ENCODE results near the gene MYOM1.
"Not testable (repeated sequence)": the region's sequence is repeated elsewhere in the genome, so short reads cannot be mapped to it uniquely, and the experiment has no call there.

The MYOM1 gene

GRCh38 chr18:3083766-3084165, 136.0 kb downstream of the MYOM1 start:
- Histone ChIP-seq H3K36me3 (ENCODE audit: control insufficient read depth, insufficient read depth, low read length) (no peaks in the 10 kb centered on the region), H3K4me3 (ENCODE audit: low read depth, low read length) (no peak overlapping the region), H3K9ac (ENCODE audit: low read depth, low read length) (no peak overlapping the region), H3K9me3 (ENCODE audit: control insufficient read depth, insufficient read depth, low read length) (no peaks in the 10 kb centered on the region), H3K27me3 (ENCODE audit: control insufficient read depth, insufficient read depth, low read length) (no peaks in the 10 kb centered on the region), H3K4me1 (ENCODE audit: control insufficient read depth, insufficient read depth, low read length) (peaks cover 7% of the 10 kb centered on the region)

- H3K36me3 ChIP-seq (ENCODE audit: control insufficient read depth, insufficient read depth, low read length): no peaks in the 10 kb centered on the region
- no peaks in the 10 kb centered on the region for H3K27me3 ChIP-seq (ENCODE audit: control insufficient read depth, insufficient read depth, low read length)
- H3K4me3 ChIP-seq (ENCODE audit: low read depth, low read length): no peak overlapping the region
- H3K4me1 ChIP-seq (ENCODE audit: control insufficient read depth, insufficient read depth, low read length): peaks cover 5% of the 10 kb centered on the region
- H3K9me3 ChIP-seq (ENCODE audit: control insufficient read depth, insufficient read depth, low read length): no peaks in the 10 kb centered on the region
- H3K9ac ChIP-seq (ENCODE audit: low read depth, low read length): no peak overlapping the region
Observed at GRCh38 chr18:3081584-3081991, 138.2 kb downstream of the MYOM1 start.

GRCh38 chr18:3079653-3080052, 140.1 kb downstream of the MYOM1 start:
- Histone ChIP-seq H3K4me3 (ENCODE audit: low read depth, low read length) (no peak overlapping the region), H3K9me3 (ENCODE audit: control insufficient read depth, insufficient read depth, low read length) (no peaks in the 10 kb centered on the region), H3K36me3 (ENCODE audit: control insufficient read depth, insufficient read depth, low read length) (no peaks in the 10 kb centered on the region), H3K27me3 (ENCODE audit: control insufficient read depth, insufficient read depth, low read length) (no peaks in the 10 kb centered on the region), H3K4me1 (ENCODE audit: control insufficient read depth, insufficient read depth, low read length) (peaks cover 7% of the 10 kb centered on the region), H3K9ac (ENCODE audit: low read depth, low read length) (no peak overlapping the region)

- H3K4me3 ChIP-seq (ENCODE audit: low read depth, low read length): no peak overlapping the region
- H3K36me3 ChIP-seq (ENCODE audit: control insufficient read depth, insufficient read depth, low read length): no peaks in the 10 kb centered on the region
- H3K27me3 ChIP-seq (ENCODE audit: control insufficient read depth, insufficient read depth, low read length): no peaks in the 10 kb centered on the region
- no peak overlapping the region for H3K9ac ChIP-seq (ENCODE audit: low read depth, low read length)
- H3K9me3 ChIP-seq (ENCODE audit: control insufficient read depth, insufficient read depth, low read length): no peaks in the 10 kb centered on the region
- H3K4me1 ChIP-seq (ENCODE audit: control insufficient read depth, insufficient read depth, low read length): peaks cover 4% of the 10 kb centered on the region
Observed at GRCh38 chr18:3075491-3075890, 144.3 kb downstream of the MYOM1 start.

- Histone ChIP-seq H3K36me3 (ENCODE audit: control insufficient read depth, insufficient read depth, low read length) (no peaks in the 10 kb centered on the region), H3K9ac (ENCODE audit: low read depth, low read length) (no peak overlapping the region), H3K4me3 (ENCODE audit: low read depth, low read length) (no peak overlapping the region), H3K27me3 (ENCODE audit: control insufficient read depth, insufficient read depth, low read length) (no peaks in the 10 kb centered on the region), H3K9me3 (ENCODE audit: control insufficient read depth, insufficient read depth, low read length) (no peaks in the 10 kb centered on the region), H3K4me1 (ENCODE audit: control insufficient read depth, insufficient read depth, low read length) (peaks cover 4% of the 10 kb centered on the region)
Observed at GRCh38 chr18:3074087-3074486, 145.7 kb downstream of the MYOM1 start.

- H3K27me3 ChIP-seq (ENCODE audit: control insufficient read depth, insufficient read depth, low read length); H3K9ac ChIP-seq (ENCODE audit: low read depth, low read length); H3K36me3 ChIP-seq (ENCODE audit: control insufficient read depth, insufficient read depth, low read length); H3K9me3 ChIP-seq (ENCODE audit: control insufficient read depth, insufficient read depth, low read length); H3K4me3 ChIP-seq (ENCODE audit: low read depth, low read length); H3K4me1 ChIP-seq (ENCODE audit: control insufficient read depth, insufficient read depth, low read length): not testable (repeated sequence)
Observed at GRCh38 chr18:3073353-3073752, 146.4 kb downstream of the MYOM1 start.

GRCh38 chr18:3071676-3072075, 148.1 kb downstream of the MYOM1 start:
- H3K9me3 ChIP-seq (ENCODE audit: control insufficient read depth, insufficient read depth, low read length): no peaks in the 10 kb centered on the region
- H3K27me3 ChIP-seq (ENCODE audit: control insufficient read depth, insufficient read depth, low read length): no peaks in the 10 kb centered on the region
- H3K9ac ChIP-seq (ENCODE audit: low read depth, low read length): no peak overlapping the region
- no peaks in the 10 kb centered on the region for H3K36me3 ChIP-seq (ENCODE audit: control insufficient read depth, insufficient read depth, low read length)
- no peak overlapping the region for H3K4me3 ChIP-seq (ENCODE audit: low read depth, low read length)
- H3K4me1 ChIP-seq (ENCODE audit: control insufficient read depth, insufficient read depth, low read length): peaks cover 4% of the 10 kb centered on the region

GRCh38 chr18:3069671-3070433, 149.9 kb downstream of the MYOM1 start:
- Histone ChIP-seq H3K9ac (ENCODE audit: low read depth, low read length) (no peak overlapping the region), H3K27me3 (ENCODE audit: control insufficient read depth, insufficient read depth, low read length) (no peaks in the 10 kb centered on the region), H3K36me3 (ENCODE audit: control insufficient read depth, insufficient read depth, low read length) (no peaks in the 10 kb centered on the region), H3K4me1 (ENCODE audit: control insufficient read depth, insufficient read depth, low read length) (peaks cover 2% of the 10 kb centered on the region), H3K4me3 (ENCODE audit: low read depth, low read length) (no peak overlapping the region), H3K9me3 (ENCODE audit: control insufficient read depth, insufficient read depth, low read length) (no peaks in the 10 kb centered on the region)

GRCh38 chr18:3067722-3068121, 152.0 kb downstream of the MYOM1 start:
- Histone ChIP-seq H3K27me3 (ENCODE audit: control insufficient read depth, insufficient read depth, low read length) (no peaks in the 10 kb centered on the region), H3K9ac (ENCODE audit: low read depth, low read length) (no peak overlapping the region), H3K4me3 (ENCODE audit: low read depth, low read length) (no peak overlapping the region), H3K4me1 (ENCODE audit: control insufficient read depth, insufficient read depth, low read length) (no peaks in the 10 kb centered on the region), H3K9me3 (ENCODE audit: control insufficient read depth, insufficient read depth, low read length) (no peaks in the 10 kb centered on the region), H3K36me3 (ENCODE audit: control insufficient read depth, insufficient read depth, low read length) (no peaks in the 10 kb centered on the region)

- Histone ChIP-seq H3K4me3 (ENCODE audit: low read depth, low read length) (no peak overlapping the region), H3K9me3 (ENCODE audit: control insufficient read depth, insufficient read depth, low read length) (no peaks in the 10 kb centered on the region), H3K36me3 (ENCODE audit: control insufficient read depth, insufficient read depth, low read length) (no peaks in the 10 kb centered on the region), H3K4me1 (ENCODE audit: control insufficient read depth, insufficient read depth, low read length) (no peaks in the 10 kb centered on the region), H3K27me3 (ENCODE audit: control insufficient read depth, insufficient read depth, low read length) (no peaks in the 10 kb centered on the region), H3K9ac (ENCODE audit: low read depth, low read length) (no peak overlapping the region)
Observed at GRCh38 chr18:3067165-3067661, 152.6 kb downstream of the MYOM1 start.

- H3K4me3 ChIP-seq (ENCODE audit: low read depth, low read length): no peak overlapping the region
- H3K4me1 ChIP-seq (ENCODE audit: control insufficient read depth, insufficient read depth, low read length): no peaks in the 10 kb centered on the region
- no peaks in the 10 kb centered on the region for H3K27me3 ChIP-seq (ENCODE audit: control insufficient read depth, insufficient read depth, low read length)
- H3K9ac ChIP-seq (ENCODE audit: low read depth, low read length): no peak overlapping the region
- H3K9me3 ChIP-seq (ENCODE audit: control insufficient read depth, insufficient read depth, low read length): no peaks in the 10 kb centered on the region
- no peaks in the 10 kb centered on the region for H3K36me3 ChIP-seq (ENCODE audit: control insufficient read depth, insufficient read depth, low read length)
Observed at GRCh38 chr18:3066341-3067110, 153.2 kb downstream of the MYOM1 start.

GRCh38 chr18:3063766-3064165, 156.0 kb downstream of the MYOM1 start:
- H3K4me1 ChIP-seq (ENCODE audit: control insufficient read depth, insufficient read depth, low read length); H3K4me3 ChIP-seq (ENCODE audit: low read depth, low read length): not testable (repeated sequence)

More at GRCh38 chr18:3063766-3064165, 156.0 kb downstream of the MYOM1 start:
- H3K9ac ChIP-seq (ENCODE audit: low read depth, low read length); H3K36me3 ChIP-seq (ENCODE audit: control insufficient read depth, insufficient read depth, low read length); H3K9me3 ChIP-seq (ENCODE audit: control insufficient read depth, insufficient read depth, low read length); H3K27me3 ChIP-seq (ENCODE audit: control insufficient read depth, insufficient read depth, low read length): not testable (repeated sequence)
